HFFc6 (cell line): ENCODE measurements around the gene TCERG1L. TPM values are rescaled to one million over a fixed set of nuclear protein-coding genes. Genes with fewer than 3 reads are reported as not detected.

ENCODE experiments used
- DNase-seq: peaks from one replicate; pipeline ENCODE4 v3.0.0-alpha.2; 2018
- H3K27ac Mint-ChIP-seq: 2 replicates; pipeline ENCODE4 v1.8.0; 2020; ENCODE audit warnings: mild to moderate bottlenecking, mixed read lengths
- H3K27me3 Mint-ChIP-seq: 2 replicates; pipeline ENCODE4 v1.8.0; 2021; ENCODE audit warnings: mild to moderate bottlenecking, moderate library complexity, mixed read lengths; ENCODE audit not compliant: insufficient read depth
- H3K36me3 Mint-ChIP-seq: 2 replicates; pipeline ENCODE4 v1.8.0; 2021; ENCODE audit warnings: low read depth, mixed read lengths
- H3K4me1 Mint-ChIP-seq: 2 replicates; pipeline ENCODE4 v1.8.0; 2020; ENCODE audit warnings: low read depth, mixed read lengths
- H3K4me3 Mint-ChIP-seq: 2 replicates; pipeline ENCODE4 v1.8.0; 2020; ENCODE audit warnings: mild to moderate bottlenecking, moderate library complexity, mixed read lengths
- H3K9me3 Mint-ChIP-seq: 2 replicates; pipeline ENCODE4 v1.8.0; 2020; ENCODE audit warnings: mild to moderate bottlenecking, mixed read lengths
- CTCF ChIP-seq: fragments of 200-600 bp; sonication (generic); IDR thresholded peaks from 2 replicates; pipeline ENCODE4 v1.5.0; 2021; ENCODE audit warnings: antibody characterized with exemption, mild to moderate bottlenecking
- total RNA-seq, 6 experiments: library from RNA; stranded (reverse); fragmentation: NEBNext Ultra II Directional; extraction: Animal tissue kit (Norgen Biotek cat#: 25700); gene quantifications; 2 replicates in 1 of 6; 3 replicates in 5 of 6; pipeline ENCODE4 v1.2.3, GENCODE V29; 2021

TCERG1L gene
- total RNA-seq, 6 experiments from 2014 or later = 0.09 TPM; not detected in 5

GRCh38 chr10:131161087-131161486 is 150.4 kb downstream of the TCERG1L start:
- H3K9me3 Mint-ChIP-seq = peaks cover 81% of the 10 kb centered on the region
- no peak overlapping the region for H3K27ac Mint-ChIP-seq
- no peaks in the 10 kb centered on the region; the same call in none of the 2 replicates for H3K27me3 Mint-ChIP-seq
- no peak for DNase-seq
- no peak for TF ChIP-seq CTCF
- no peak overlapping the region for H3K4me3 Mint-ChIP-seq
- H3K4me1 Mint-ChIP-seq = no peaks in the 10 kb centered on the region
- peaks cover 6% of the 10 kb centered on the region; the same call in 1 of the 2 replicates for H3K36me3 Mint-ChIP-seq

- Mint-ChIP-seq H3K9me3 (peaks cover 84% of the 10 kb centered on the region), H3K36me3 (peaks cover 10% of the 10 kb centered on the region; the same call in 1 of the 2 replicates), H3K27me3 (peaks cover 3% of the 10 kb centered on the region), H3K27ac (no peak overlapping the region), H3K4me1 (no peaks in the 10 kb centered on the region), H3K4me3 (no peak overlapping the region)
- DNase-seq = no peak
- TF ChIP-seq CTCF = no peak
Measured at GRCh38 chr10:131160219-131160875, 151.2 kb downstream of the TCERG1L start.

GRCh38 chr10:131159771-131160170 is 151.8 kb downstream of the TCERG1L start:
- peaks cover 83% of the 10 kb centered on the region for H3K9me3 Mint-ChIP-seq
- H3K4me3 Mint-ChIP-seq = no peak overlapping the region
- peaks cover 10% of the 10 kb centered on the region; the same call in 1 of the 2 replicates for H3K36me3 Mint-ChIP-seq
- no peak overlapping the region for H3K27ac Mint-ChIP-seq
- no peak for TF ChIP-seq CTCF
- no peak for DNase-seq
- H3K27me3 Mint-ChIP-seq = peaks cover 3% of the 10 kb centered on the region
- H3K4me1 Mint-ChIP-seq = no peaks in the 10 kb centered on the region

GRCh38 chr10:131158695-131159094 is 152.8 kb downstream of the TCERG1L start:
- no peak overlapping the region for H3K27ac Mint-ChIP-seq
- no peaks in the 10 kb centered on the region for H3K4me1 Mint-ChIP-seq
- no peak overlapping the region for H3K4me3 Mint-ChIP-seq
- H3K36me3 Mint-ChIP-seq = peaks cover 10% of the 10 kb centered on the region; the same call in 1 of the 2 replicates
- no peak for TF ChIP-seq CTCF
- H3K9me3 Mint-ChIP-seq = peaks cover 81% of the 10 kb centered on the region
- DNase-seq = no peak
- H3K27me3 Mint-ChIP-seq = peaks cover 3% of the 10 kb centered on the region

- Mint-ChIP-seq H3K36me3 (peaks cover 11% of the 10 kb centered on the region; the same call in 1 of the 2 replicates), H3K27ac (no peak overlapping the region), H3K9me3 (peaks cover 79% of the 10 kb centered on the region), H3K4me1 (no peaks in the 10 kb centered on the region), H3K4me3 (no peak overlapping the region), H3K27me3 (peaks cover 3% of the 10 kb centered on the region)
- TF ChIP-seq CTCF = no peak
- DNase-seq = no peak
Measured at GRCh38 chr10:131157899-131158298, 153.6 kb downstream of the TCERG1L start.
